Umbilical cord (tissue), 2 donors: ENCODE measurements around the gene ISG15. TPM values are rescaled to one million over a fixed set of nuclear protein-coding genes. Genes with fewer than 3 reads are reported as not detected.
"Not testable (repeated sequence)": the region's sequence is repeated elsewhere in the genome, so short reads cannot be mapped to it uniquely, and the experiment has no call there.

Source experiments
- DNase-seq: peaks from one replicate; pipeline ENCODE4 v3.0.0-alpha.2; 2015; ENCODE audit warnings: low spot score
- total RNA-seq: library from RNA; depleted of rRNA; stranded (reverse); fragments of >200 nt; gene quantifications from one replicate; pipeline ENCODE4 v1.2.3, GENCODE V29; 2014; ENCODE audit warnings: low replicate concordance; ENCODE audit not compliant: insufficient read depth

The ISG15 gene
- total RNA-seq, 1 donor from 2014 or later: 54.9 TPM

GRCh38 chr1:1044455-1045078 is 31.3 kb downstream of the ISG15 start:
- DNase-seq: no peak

DNA sequence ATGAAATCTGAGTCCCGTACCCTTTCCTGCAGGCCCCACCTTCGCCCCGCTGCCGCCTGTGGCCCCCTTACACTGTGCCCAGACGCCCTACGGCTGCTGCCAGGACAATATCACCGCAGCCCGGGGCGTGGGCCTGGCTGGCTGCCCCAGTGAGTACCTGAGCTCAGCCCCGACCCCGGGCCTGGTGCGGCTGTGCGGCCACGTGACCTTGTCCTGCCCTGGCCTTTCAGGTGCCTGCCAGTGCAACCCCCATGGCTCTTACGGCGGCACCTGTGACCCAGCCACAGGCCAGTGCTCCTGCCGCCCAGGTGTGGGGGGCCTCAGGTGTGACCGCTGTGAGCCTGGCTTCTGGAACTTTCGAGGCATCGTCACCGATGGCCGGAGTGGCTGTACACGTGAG is 31.8 kb downstream of the ISG15 start:
- no peak for DNase-seq

DNA sequence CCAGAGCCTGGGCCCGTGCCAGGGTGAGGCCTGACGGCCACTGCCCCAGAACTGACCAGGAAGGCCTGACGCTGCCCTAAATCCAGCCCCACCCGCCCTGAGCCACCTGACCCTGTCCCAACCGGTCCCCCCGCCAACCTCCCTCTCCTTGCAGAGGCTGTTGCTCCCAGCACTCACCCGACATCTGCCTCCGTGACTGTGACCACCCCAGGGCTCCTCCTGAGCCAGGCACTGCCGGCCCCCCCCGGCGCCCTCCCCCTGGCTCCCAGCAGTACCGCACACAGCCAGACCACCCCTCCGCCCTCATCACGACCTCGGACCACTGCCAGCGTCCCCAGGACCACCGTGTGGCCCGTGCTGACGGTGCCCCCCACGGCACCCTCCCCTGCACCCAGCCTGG is 32.9 kb downstream of the ISG15 start:
- no peak for DNase-seq

DNA sequence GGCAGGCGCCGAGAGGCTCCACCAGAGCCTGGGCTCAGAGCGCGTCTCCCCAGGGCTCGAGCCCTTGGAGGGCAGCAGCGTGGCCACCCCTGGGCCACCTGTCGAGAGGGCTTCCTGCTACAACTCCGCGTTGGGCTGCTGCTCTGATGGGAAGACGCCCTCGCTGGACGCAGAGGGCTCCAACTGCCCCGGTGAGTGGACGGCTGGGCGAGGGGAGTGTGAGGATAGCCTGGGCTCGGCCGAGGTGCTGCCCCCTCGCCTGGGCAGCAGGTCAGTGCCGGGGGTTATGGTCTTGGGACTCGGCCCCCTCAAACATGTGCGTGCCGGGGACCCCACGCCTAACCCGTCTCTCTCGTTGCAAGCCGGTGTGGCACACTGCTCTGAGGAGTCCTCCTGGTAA is 33.5 kb downstream of the ISG15 start:
- no peak for DNase-seq

GRCh38 chr1:1047407-1047806 is 34.1 kb downstream of the ISG15 start:
- DNase-seq: no peak

GRCh38 chr1:1047963-1048362 is 34.7 kb downstream of the ISG15 start:
- DNase-seq: no peak

GRCh38 chr1:1048765-1049164 is 35.5 kb downstream of the ISG15 start:
- no peak for DNase-seq

DNA sequence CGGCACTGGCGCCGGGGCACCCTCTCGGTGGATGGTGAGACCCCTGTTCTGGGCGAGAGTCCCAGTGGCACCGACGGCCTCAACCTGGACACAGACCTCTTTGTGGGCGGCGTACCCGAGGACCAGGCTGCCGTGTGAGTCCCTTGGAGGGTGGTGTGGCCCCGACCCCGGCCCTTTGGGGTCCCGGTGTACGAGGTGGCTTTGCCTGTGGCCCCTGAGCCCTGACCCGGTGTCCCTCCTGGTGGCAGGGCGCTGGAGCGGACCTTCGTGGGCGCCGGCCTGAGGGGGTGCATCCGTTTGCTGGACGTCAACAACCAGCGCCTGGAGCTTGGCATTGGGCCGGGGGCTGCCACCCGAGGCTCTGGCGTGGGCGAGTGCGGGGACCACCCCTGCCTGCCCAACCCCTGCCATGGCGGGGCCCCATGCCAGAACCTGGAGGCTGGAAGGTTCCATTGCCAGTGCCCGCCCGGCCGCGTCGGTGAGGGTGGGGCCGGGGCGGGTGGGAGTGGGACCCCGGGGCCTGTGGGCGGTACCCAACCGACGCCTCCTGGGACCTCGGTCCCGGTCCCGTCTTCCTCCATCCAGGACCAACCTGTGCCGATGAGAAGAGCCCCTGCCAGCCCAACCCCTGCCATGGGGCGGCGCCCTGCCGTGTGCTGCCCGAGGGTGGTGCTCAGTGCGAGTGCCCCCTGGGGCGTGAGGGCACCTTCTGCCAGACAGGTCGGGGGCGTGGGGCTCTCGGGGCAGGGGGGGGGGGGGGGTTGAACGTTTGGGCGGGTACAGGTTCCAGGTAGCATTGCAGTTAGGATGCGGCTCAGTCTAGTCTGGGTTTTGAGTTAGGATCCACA is 36.2 kb downstream of the ISG15 start:
- DNase-seq: no peak

DNA sequence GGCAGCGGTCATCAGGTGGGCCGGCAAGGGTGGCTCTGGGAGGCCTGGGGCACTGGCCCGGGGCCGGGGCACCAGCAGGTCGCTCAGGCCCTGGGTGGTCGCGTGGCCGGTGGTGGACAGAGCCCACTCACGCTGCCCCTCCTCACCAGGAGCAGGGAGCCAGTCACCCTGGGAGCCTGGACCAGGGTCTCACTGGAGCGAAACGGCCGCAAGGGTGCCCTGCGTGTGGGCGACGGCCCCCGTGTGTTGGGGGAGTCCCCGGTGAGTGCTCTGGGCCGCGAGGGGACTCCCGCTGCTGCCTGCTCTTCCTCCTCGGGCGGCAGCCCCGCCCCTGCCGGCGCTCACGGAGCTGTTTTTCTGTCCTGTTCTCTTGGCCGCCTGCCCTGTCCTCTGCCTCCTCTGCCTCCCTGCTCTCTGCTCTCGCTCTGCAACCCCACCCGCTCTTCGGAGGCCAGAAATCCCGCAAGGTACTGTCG is 37.3 kb downstream of the ISG15 start:
- no peak for DNase-seq

- no peak for DNase-seq
These were observed 38.0 kb downstream of the ISG15 start for GRCh38 chr1:1051127-1051810.

GRCh38 chr1:1052003-1052840 is 38.9 kb downstream of the ISG15 start:
- DNase-seq: no peak

DNA sequence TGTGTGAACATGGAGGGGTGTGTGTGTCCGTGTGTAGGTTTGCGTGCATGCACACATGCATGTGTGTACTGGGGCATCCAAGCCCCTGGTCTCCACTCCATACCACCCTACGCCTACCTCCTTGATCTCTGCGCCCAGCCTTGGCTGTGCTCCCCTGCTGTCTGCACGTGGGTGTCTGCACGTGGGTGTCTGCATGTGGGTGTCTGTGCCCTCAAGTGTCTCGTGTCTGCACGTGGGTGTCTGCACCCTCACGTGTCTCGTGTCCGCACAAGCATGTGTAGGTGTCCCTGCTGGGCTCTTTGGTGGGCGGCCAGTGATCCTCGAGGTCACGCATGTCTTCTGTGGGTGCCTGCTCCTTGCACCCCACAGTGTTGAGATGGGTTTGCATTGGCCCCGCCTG is 39.7 kb downstream of the ISG15 start:
- DNase-seq: no peak

DNA sequence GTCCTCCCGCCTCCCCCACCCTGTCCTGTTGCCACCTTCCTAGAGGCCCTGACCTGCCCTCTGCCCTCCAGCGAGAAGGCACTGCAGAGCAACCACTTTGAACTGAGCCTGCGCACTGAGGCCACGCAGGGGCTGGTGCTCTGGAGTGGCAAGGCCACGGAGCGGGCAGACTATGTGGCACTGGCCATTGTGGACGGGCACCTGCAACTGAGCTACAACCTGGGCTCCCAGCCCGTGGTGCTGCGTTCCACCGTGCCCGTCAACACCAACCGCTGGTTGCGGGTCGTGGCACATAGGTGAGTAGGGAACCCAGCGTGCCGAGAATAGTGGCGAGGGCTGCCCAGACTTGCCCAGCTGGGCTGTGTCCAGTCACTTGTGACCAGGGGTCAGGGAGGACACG is 40.4 kb downstream of the ISG15 start:
- DNase-seq: no peak

GRCh38 chr1:1054099-1054700 is 40.9 kb downstream of the ISG15 start:
- DNase-seq: no peak

DNA sequence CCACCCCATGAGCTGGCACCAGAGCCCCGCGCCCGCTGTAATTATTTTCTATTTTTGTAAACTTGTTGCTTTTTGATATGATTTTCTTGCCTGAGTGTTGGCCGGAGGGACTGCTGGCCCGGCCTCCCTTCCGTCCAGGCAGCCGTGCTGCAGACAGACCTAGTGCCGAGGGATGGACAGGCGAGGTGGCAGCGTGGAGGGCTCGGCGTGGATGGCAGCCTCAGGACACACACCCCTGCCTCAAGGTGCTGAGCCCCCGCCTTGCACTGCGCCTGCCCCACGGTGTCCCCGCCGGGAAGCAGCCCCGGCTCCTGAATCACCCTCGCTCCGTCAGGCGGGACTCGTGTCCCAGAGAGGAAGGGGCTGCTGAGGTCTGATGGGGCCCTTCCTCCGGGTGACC is 41.7 kb downstream of the ISG15 start:
- DNase-seq: no peak

DNA sequence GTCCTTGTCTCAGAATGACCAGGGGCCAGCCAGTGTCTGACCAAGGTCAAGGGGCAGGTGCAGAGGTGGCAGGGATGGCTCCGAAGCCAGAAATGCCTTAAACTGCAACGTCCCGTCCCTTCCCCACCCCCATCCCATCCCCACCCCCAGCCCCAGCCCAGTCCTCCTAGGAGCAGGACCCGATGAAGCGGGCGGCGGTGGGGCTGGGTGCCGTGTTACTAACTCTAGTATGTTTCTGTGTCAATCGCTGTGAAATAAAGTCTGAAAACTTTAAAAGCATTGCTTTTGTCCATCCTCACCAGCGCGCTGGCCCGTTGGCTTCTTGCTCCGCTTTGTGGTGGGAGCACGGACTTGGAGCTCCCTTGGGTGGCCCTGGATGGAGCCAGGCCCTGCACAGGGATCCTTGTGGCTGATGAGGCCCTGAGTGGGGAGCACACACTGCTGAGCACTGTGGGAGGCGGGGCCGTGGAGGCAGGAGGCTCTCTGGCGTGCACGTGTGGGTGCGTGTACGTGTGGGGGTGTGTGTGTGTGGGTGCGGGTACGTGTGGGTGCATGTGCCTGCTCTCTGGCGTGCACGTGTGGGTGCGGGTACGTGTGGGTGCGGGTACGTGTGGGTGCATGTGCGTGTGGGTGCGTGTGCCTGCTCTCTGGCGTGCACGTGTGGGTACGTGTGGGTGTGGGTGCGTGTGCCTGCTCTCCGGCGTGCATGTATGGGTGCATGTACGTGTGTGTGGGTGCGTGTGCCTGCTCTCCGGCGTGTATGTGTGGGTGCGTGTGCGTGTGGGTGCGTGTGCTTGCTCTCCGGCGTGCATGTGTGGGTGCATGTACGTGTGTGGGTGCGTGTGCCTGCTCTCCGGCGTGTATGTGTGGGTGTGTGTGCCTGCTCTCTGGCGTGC is 42.8 kb downstream of the ISG15 start:
- DNase-seq: no peak

- DNase-seq: not testable (repeated sequence)
These were observed 44.4 kb downstream of the ISG15 start for GRCh38 chr1:1057769-1058087.

DNA sequence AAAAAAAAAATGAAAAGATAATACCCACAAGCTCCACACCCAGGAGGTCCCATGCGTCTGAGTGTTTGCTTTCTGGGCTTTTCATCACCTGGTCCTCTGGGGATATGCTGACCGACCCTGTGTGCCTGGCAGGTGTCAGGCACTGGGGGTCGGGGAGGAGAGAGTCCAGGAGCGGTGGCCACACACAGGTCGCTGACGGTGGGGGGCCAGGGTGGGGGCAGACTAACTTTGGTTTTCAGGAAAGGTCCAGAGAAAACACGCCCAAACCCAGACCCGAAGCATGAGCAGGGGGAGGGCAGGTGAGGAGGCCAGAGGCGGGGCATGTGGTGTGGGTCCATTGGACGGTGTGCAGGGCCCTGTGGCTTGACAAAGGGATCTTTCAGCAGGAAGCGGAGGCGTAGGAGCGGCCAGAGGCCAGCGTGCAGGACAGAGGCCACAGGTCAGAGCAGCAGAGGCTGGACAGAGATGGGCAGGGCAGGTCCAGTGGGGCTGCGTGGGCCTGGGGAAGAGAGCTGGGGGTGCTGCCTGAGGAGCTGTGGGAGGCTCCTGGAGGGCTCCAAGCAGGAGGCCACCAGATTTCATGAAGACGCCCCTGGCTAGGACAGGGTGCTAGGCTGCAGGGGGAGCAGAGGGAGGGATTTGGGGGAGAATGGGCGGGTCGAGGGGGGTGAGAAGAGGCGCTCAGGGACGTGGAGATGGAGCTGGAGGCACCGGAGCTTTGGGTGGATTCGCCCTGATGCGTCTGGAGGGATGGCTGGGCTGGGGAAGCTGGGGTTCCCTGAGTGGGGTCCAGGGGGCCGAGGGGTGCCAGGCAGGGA is 45.0 kb downstream of the ISG15 start:
- DNase-seq: no peak

- no peak for DNase-seq
These were observed 45.7 kb downstream of the ISG15 start for GRCh38 chr1:1058921-1059493.
